LNCaP clone FGC (cell line): ENCODE results near the gene FKBP8.
A peak's percentile ranks its signal among the peaks of the same experiment; 100 is the strongest.

Source experiments
- DNase-seq: peaks from one replicate; pipeline ENCODE4 v3.0.0-alpha.2; 2011; ENCODE audit warnings: low read depth
- H3K4me3 ChIP-seq: 2 replicates; pipeline ENCODE4 v1.5.1; 2011; ENCODE audit warnings: mild to moderate bottlenecking, low read depth, low read length, control low read depth
- CTCF ChIP-seq: IDR thresholded peaks from 2 replicates; pipeline ENCODE4 v1.5.1; 2012; ENCODE audit warnings: mild to moderate bottlenecking; ENCODE audit not compliant: control insufficient read depth, insufficient read depth; ENCODE audit errors: extremely low read depth

The FKBP8 gene

GRCh38 chr19:18587962-18588610 is 44.7 kb upstream of the FKBP8 start:
- TF ChIP-seq CTCF, result no peak
- DNase-seq, result no peak
- peak overlapping the region; percentile 84 for H3K4me3 ChIP-seq

GRCh38 chr19:18587561-18587960 is 44.2 kb upstream of the FKBP8 start:
- TF ChIP-seq CTCF, result no peak
- no peak overlapping the region for H3K4me3 ChIP-seq
- no peak for DNase-seq

GRCh38 chr19:18586306-18586705 is 42.9 kb upstream of the FKBP8 start:
- DNase-seq, result no peak
- TF ChIP-seq CTCF, result no peak
- no peak overlapping the region for H3K4me3 ChIP-seq

- DNase-seq, result no peak
- no peak overlapping the region for H3K4me3 ChIP-seq
- TF ChIP-seq CTCF, result no peak
Observed at GRCh38 chr19:18580311-18580710, 36.9 kb upstream of the FKBP8 start.

GRCh38 chr19:18577365-18577914 is 34.1 kb upstream of the FKBP8 start:
- no peak for TF ChIP-seq CTCF
- H3K4me3 ChIP-seq, result no peak overlapping the region
- no peak for DNase-seq

GRCh38 chr19:18576383-18576782 is 33.0 kb upstream of the FKBP8 start:
- no peak for DNase-seq
- no peak for TF ChIP-seq CTCF

GRCh38 chr19:18574691-18575291 is 31.4 kb upstream of the FKBP8 start:
- DNase-seq, result no peak
- H3K4me3 ChIP-seq, result no peak overlapping the region
- TF ChIP-seq CTCF, result no peak

More at GRCh38 chr19:18576383-18576782, 33.0 kb upstream of the FKBP8 start:
- no peak overlapping the region for H3K4me3 ChIP-seq
